WI38 (cell line): ENCODE results near the gene FBXL7.

Experiments
- H3K4me3 ChIP-seq: 2 replicates; pipeline ENCODE4 v1.5.1; 2011; ENCODE audit warnings: low read depth, mild to moderate bottlenecking, control low read depth, low read length
- TF ChIP-seq, protein P1 (sequence below): IDR thresholded peaks from 2 replicates; pipeline ENCODE4 v1.5.1; 2012; ENCODE audit warnings: low read depth, mild to moderate bottlenecking, control low read depth, low read length

Gene FBXL7

DNA sequence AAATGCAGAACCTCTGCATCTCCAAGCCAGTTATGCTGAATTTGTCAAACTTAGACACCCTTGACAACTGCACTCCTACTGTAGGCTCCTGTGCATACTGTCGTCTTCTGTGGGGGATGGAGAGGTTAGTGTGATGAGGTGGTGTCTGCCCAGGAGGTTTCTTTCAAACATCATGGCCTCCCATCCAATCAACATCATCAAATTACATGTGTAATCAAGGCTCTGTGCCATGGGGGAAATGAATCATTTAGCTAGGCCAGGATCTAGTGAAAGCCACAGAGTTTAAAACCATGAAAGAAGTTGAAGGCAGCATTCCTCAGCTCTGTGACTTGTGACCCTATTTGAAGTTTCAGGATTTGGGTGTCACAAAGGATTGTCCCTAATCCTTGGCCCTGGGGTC, 439.0 kb downstream of the FBXL7 start:
- no peak overlapping the region for H3K4me3 ChIP-seq
- TF ChIP-seq, protein P1, sequence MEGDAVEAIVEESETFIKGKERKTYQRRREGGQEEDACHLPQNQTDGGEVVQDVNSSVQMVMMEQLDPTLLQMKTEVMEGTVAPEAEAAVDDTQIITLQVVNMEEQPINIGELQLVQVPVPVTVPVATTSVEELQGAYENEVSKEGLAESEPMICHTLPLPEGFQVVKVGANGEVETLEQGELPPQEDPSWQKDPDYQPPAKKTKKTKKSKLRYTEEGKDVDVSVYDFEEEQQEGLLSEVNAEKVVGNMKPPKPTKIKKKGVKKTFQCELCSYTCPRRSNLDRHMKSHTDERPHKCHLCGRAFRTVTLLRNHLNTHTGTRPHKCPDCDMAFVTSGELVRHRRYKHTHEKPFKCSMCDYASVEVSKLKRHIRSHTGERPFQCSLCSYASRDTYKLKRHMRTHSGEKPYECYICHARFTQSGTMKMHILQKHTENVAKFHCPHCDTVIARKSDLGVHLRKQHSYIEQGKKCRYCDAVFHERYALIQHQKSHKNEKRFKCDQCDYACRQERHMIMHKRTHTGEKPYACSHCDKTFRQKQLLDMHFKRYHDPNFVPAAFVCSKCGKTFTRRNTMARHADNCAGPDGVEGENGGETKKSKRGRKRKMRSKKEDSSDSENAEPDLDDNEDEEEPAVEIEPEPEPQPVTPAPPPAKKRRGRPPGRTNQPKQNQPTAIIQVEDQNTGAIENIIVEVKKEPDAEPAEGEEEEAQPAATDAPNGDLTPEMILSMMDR = no peak

DNA sequence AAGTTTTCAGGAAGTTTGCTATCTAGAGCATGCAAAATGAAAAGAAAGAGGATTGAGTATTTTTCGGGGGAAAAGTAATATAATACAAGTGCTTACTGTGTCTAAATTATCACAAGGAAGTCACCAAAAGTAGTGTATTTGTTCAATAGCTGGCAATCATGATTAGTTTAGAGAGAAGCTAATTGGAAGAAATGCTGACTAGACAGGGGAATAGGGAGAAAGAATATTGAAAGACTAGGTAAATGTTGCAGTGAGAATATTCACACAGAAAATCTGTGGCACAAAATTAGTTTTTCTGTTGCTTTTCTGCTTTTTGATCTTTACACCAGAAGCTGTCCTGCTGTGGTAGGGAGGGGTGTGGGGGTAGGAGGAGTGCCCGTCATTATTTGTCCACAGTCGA, 440.9 kb downstream of the FBXL7 start:
- TF ChIP-seq, protein P1 = no peak

GRCh38 chr5:15943487-15943886, 443.5 kb downstream of the FBXL7 start:
- TF ChIP-seq, protein P1 = no peak
- no peak overlapping the region for H3K4me3 ChIP-seq

More for the DNA sequence above, 440.9 kb downstream of the FBXL7 start:
- H3K4me3 ChIP-seq = no peak overlapping the region

GRCh38 chr5:15946026-15946425, 446.0 kb downstream of the FBXL7 start:
- TF ChIP-seq, protein P1 = no peak
- H3K4me3 ChIP-seq = no peak overlapping the region

GRCh38 chr5:15948190-15948589, 448.2 kb downstream of the FBXL7 start:
- TF ChIP-seq, protein P1 = no peak
- H3K4me3 ChIP-seq = no peak overlapping the region

DNA sequence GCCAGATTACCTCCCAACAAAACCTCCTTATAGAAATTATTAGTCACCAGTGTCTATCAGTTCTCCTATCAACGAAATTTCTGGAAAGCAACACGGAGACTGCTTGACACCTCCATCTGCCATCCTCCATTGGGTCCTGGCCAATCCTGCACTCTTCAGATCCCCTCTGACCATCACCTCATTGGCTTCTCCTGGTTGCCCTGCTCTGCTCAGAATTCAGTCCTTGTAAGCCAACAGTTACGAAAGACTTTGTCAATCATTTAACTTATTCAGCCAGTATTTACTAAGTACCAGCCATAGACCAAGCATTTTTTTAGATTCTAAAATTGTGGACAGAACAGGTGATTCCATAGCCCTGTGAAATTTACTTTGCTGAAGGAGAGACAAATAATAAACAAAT, 451.1 kb downstream of the FBXL7 start:
- TF ChIP-seq, protein P1 = no peak
- no peak overlapping the region for H3K4me3 ChIP-seq

- no peak overlapping the region for H3K4me3 ChIP-seq
- TF ChIP-seq, protein P1 = no peak
These were observed 451.6 kb downstream of the FBXL7 start for GRCh38 chr5:15951550-15951949.
